ENCODE measurements around the gene STXBP2. TPM values are rescaled to one million over a fixed set of nuclear protein-coding genes. Genes with fewer than 3 reads are reported as not detected.
A peak's percentile ranks its signal among the peaks of the same experiment; 100 is the strongest.

The STXBP2 gene
- total RNA-seq, 1 experiment from 2014 or later: 0.13 TPM

DNA sequence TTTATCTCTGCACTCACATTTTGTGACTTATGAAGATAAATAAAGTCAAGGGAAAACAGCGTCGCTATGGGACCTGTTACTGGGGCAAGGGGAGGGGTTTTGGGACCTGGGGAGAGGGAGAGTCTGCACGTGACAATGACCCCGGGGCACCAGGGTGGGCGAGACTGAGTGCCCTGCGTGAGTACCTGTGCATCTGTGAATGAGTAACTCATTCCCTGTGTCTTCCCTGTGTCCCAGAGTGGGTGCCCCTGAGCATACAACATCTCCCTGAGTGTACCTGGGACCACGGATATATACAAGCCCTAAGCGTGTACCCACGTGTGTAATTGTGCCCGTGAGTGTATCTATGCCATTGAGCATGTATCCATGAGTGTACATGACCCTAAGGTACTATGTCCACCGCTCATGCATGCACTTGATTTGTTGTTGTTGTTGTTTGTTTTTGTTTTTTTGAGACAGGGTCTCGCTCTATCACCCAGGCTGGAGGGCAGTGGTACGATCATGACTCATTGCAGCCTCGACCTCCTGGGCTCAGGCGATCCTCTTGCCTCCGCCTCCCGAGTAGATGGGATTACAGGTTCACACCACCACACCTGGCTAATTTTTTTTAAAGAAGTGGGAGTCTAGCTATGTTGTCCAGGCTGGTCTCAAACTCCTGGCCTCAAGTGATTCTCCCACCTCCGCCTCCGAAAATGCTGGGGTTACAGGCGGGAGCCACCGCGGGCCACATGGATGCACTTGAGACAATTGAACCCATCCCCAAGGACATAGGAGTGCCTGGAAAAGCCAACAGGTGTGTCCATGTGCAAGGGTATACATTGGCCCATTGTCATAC, 43.1 kb downstream of the STXBP2 start:
- DNase-seq (ENCODE audit: low read depth in 1 of 2, low spot score in 2 of 2): no peak
- no peak overlapping the region for H3K27ac ChIP-seq
- peaks cover 29% of the 10 kb centered on the region for H3K36me3 ChIP-seq
- H3K27me3 ChIP-seq (replicated peaks): peaks cover 15% of the 10 kb centered on the region; the same call in 1 of the 2 replicates
- peak overlapping the region; percentile 95 for H3K4me3 ChIP-seq
- H3K9me3 ChIP-seq (replicated peaks): no peaks in the 10 kb centered on the region
- peaks cover 9% of the 10 kb centered on the region for H3K4me1 ChIP-seq (replicated peaks)

- no peaks in the 10 kb centered on the region for H3K9me3 ChIP-seq (replicated peaks)
- H3K4me1 ChIP-seq (replicated peaks): peaks cover 9% of the 10 kb centered on the region
- DNase-seq (ENCODE audit: low read depth in 1 of 2, low spot score in 2 of 2): peak; percentile 62 to 77
- peaks cover 29% of the 10 kb centered on the region for H3K36me3 ChIP-seq
- H3K4me3 ChIP-seq: peak within 1 kb of the TSS; percentile 95
- peak within 1 kb of the TSS; percentile 58 for H3K27ac ChIP-seq
- H3K27me3 ChIP-seq (replicated peaks): peaks cover 15% of the 10 kb centered on the region; the same call in 1 of the 2 replicates
These were observed 43.9 kb downstream of the STXBP2 start, which contains the start of gene TRAPPC5 for GRCh38 chr19:7680606-7681339. Gene TRAPPC5 (plus strand): TSS chr19:7680833. CDS start chr19:7682254, 1,421 bp downstream.

GRCh38 chr19:7681340-7682174, 44.6 kb downstream of the STXBP2 start:
- Histone ChIP-seq H3K27ac (no peak overlapping the region), H3K4me1 (replicated peaks) (peaks cover 9% of the 10 kb centered on the region), H3K4me3 (peak overlapping the region; percentile 95), H3K9me3 (replicated peaks) (no peaks in the 10 kb centered on the region), H3K27me3 (replicated peaks) (peaks cover 13% of the 10 kb centered on the region; the same call in 1 of the 2 replicates), H3K36me3 (peaks cover 29% of the 10 kb centered on the region)
- peak; percentile 18 to 64 for DNase-seq (ENCODE audit: low read depth in 1 of 2, low spot score in 2 of 2)

GRCh38 chr19:7682175-7682855, 45.4 kb downstream of the STXBP2 start:
- DNase-seq (ENCODE audit: low read depth in 1 of 2, low spot score in 2 of 2): no peak
- Histone ChIP-seq H3K27ac (no peak overlapping the region), H3K27me3 (replicated peaks) (peaks cover 7% of the 10 kb centered on the region; the same call in 1 of the 2 replicates), H3K4me3 (no peak overlapping the region), H3K9me3 (replicated peaks) (no peaks in the 10 kb centered on the region), H3K36me3 (peaks cover 29% of the 10 kb centered on the region), H3K4me1 (replicated peaks) (peaks cover 9% of the 10 kb centered on the region)

- no peaks in the 10 kb centered on the region for H3K9me3 ChIP-seq (replicated peaks)
- DNase-seq (ENCODE audit: low read depth in 1 of 2, low spot score in 2 of 2): no peak
- no peaks in the 10 kb centered on the region for H3K27me3 ChIP-seq (replicated peaks)
- H3K4me1 ChIP-seq (replicated peaks): peaks cover 5% of the 10 kb centered on the region; the same call in 1 of the 2 replicates
- H3K4me3 ChIP-seq: no peak overlapping the region
- H3K36me3 ChIP-seq: peaks cover 27% of the 10 kb centered on the region
- no peak overlapping the region for H3K27ac ChIP-seq
These were observed 48.9 kb downstream of the STXBP2 start for GRCh38 chr19:7685546-7686445.

DNA sequence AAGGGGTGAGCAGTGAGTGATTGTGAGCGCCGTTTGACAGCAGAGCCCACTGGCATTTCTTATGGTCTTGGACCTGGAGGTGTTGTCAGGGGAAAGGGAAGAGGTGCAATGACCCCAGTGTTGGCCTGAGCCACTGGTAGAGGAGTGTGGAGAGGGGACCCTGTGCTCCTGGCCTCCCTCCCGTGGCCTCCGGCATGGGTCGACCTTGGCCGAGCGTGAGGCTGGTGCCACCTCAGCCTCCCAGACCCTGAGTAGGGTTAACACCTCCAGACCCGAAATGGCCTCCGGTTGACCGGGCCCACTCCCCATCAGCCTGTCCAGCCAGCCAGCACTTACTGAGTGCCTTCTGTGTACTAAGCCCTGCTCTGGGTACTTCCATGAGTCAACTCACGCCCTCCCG, 50.3 kb downstream of the STXBP2 start:
- no peak for DNase-seq (ENCODE audit: low read depth in 1 of 2, low spot score in 2 of 2)
- Histone ChIP-seq H3K9me3 (replicated peaks) (no peaks in the 10 kb centered on the region), H3K36me3 (peaks cover 21% of the 10 kb centered on the region), H3K27ac (no peak overlapping the region), H3K4me3 (no peak overlapping the region), H3K4me1 (replicated peaks) (no peaks in the 10 kb centered on the region), H3K27me3 (replicated peaks) (no peaks in the 10 kb centered on the region)

DNA sequence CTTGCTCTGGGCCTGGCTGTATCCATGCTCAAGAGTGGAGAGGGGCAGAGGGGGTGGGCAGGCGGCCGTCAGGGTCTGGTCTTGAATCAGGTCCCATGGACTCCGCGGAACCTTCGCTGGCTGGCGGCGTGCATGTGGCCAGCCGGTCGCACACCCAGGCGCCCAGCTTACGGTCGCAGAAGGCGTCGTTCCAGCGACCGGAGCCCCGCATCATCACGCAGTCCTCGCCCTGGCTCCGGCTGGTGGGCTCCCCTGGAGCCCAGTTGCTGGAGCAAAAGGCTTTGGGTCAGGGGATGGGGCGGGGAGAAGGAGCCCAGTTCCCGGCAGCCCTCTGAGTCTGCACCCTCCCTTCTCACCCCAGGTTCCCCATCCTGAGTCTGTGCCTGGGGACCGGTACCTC, 52.3 kb downstream of the STXBP2 start:
- H3K36me3 ChIP-seq: peaks cover under 1% of the 10 kb centered on the region; the same call in 1 of the 2 replicates
- no peaks in the 10 kb centered on the region for H3K4me1 ChIP-seq (replicated peaks)
- H3K27ac ChIP-seq: no peak overlapping the region
- H3K4me3 ChIP-seq: no peak overlapping the region
- no peaks in the 10 kb centered on the region for H3K9me3 ChIP-seq (replicated peaks)
- no peaks in the 10 kb centered on the region for H3K27me3 ChIP-seq (replicated peaks)
- no peak for DNase-seq (ENCODE audit: low read depth in 1 of 2, low spot score in 2 of 2)

GRCh38 chr19:7690779-7691258, 53.9 kb downstream of the STXBP2 start:
- Histone ChIP-seq H3K4me1 (replicated peaks) (no peaks in the 10 kb centered on the region), H3K27me3 (replicated peaks) (no peaks in the 10 kb centered on the region)
- no peak for DNase-seq (ENCODE audit: low read depth in 1 of 2, low spot score in 2 of 2)

DNA sequence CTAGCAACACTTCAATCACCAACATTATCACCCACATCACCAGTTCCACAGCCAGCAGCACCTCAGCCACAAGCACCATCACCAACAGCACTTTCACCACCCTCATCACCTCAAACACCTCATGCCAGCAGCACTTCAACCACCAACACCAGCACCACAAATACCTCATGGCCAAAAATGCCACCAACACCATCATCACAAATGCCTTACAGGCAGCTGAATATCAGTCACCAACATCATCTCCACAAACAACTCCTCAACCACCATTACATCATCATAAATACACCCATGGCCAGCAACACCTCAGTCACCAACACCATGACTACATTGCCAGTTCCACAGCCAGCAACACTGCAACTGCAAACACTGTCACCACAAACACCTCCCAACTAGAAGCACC, 54.6 kb downstream of the STXBP2 start:
- Histone ChIP-seq H3K9me3 (replicated peaks) (no peaks in the 10 kb centered on the region), H3K27ac (no peak overlapping the region), H3K36me3 (no peaks in the 10 kb centered on the region), H3K27me3 (replicated peaks) (no peaks in the 10 kb centered on the region), H3K4me3 (no peak overlapping the region), H3K4me1 (replicated peaks) (no peaks in the 10 kb centered on the region)
- DNase-seq (ENCODE audit: low read depth in 1 of 2, low spot score in 2 of 2): no peak

More at GRCh38 chr19:7690779-7691258, 53.9 kb downstream of the STXBP2 start:
- Histone ChIP-seq H3K27ac (no peak overlapping the region), H3K4me3 (no peak overlapping the region), H3K36me3 (no peaks in the 10 kb centered on the region), H3K9me3 (replicated peaks) (no peaks in the 10 kb centered on the region)

GRCh38 chr19:7692417-7693088, 55.6 kb downstream of the STXBP2 start:
- H3K36me3 ChIP-seq: no peaks in the 10 kb centered on the region
- H3K4me1 ChIP-seq (replicated peaks): no peaks in the 10 kb centered on the region
- 0 out of 2 replicates have a peak, but pooled peaks cover 1% of the 10 kb centered on the region for H3K27me3 ChIP-seq (replicated peaks)
- H3K4me3 ChIP-seq: no peak overlapping the region
- no peak overlapping the region for H3K27ac ChIP-seq
- no peak for DNase-seq (ENCODE audit: low read depth in 1 of 2, low spot score in 2 of 2)
- H3K9me3 ChIP-seq (replicated peaks): no peaks in the 10 kb centered on the region

DNA sequence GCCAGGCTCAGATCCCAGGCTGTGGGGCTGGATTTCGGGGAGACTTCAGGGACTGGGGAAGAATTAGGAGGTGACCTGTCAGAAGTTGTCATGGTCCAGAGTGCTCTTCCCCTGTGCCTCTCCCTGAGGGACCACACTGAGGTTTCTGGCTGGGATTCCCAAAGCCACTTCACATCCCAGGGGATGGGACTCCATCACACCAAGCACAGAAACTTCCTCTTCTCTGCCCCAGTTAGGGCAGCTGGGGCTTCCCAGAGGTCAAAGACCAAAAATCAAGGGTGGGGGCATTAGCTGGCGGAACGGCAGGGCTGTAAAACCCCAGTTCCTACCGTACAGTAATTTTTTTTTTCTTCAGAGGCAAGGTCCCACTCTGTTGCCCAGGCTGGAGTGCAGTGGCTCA, 57.6 kb downstream of the STXBP2 start:
- no peak overlapping the region for H3K4me3 ChIP-seq
- H3K9me3 ChIP-seq (replicated peaks): no peaks in the 10 kb centered on the region
- no peak for DNase-seq (ENCODE audit: low read depth in 1 of 2, low spot score in 2 of 2)
- H3K27ac ChIP-seq: no peak overlapping the region
- peaks cover 5% of the 10 kb centered on the region; the same call in 1 of the 2 replicates for H3K27me3 ChIP-seq (replicated peaks)
- H3K36me3 ChIP-seq: no peaks in the 10 kb centered on the region
- no peaks in the 10 kb centered on the region for H3K4me1 ChIP-seq (replicated peaks)
